Measurements from ENCODE around the gene CCDC196.

The CCDC196 gene, protein sequence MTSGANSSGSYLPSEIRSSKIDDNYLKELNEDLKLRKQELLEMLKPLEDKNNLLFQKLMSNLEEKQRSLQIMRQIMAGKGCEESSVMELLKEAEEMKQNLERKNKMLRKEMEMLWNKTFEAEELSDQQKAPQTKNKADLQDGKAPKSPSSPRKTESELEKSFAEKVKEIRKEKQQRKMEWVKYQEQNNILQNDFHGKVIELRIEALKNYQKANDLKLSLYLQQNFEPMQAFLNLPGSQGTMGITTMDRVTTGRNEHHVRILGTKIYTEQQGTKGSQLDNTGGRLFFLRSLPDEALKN

DNA sequence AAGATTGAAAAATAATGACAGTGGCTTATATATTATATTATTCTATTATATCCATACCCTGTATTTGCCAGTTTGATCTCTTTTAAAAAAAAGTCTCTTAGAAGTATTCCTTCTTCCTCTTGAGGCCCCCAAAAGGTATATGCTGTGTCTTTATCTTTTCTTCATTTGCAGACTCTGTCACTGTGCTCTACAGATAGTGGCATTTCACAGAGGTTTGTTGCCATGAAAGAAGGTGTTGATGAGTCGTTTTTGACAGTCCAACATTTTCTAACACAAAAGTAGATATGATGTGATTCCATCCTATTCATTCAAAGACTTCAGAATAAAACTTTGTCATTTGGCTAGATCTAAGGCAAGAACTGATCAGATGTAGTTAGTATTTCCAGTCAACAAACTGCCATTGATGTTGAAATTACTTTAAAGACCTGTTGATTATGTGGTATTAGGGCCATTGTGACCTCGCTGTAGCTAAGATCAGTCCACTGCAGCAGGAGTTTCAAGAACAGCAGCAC lies at the start of gene CCDC196:
Gene CCDC196, plus strand, starts transcription at position 462 of the 512 bp plus-strand sequence. CDS start 132 bp downstream, outside the sequence.
- no peak within 1 kb of the TSS for H3K4me2 ChIP-seq (ENCODE audit: low read depth, low read length, poor library complexity, severe bottlenecking)

DNA sequence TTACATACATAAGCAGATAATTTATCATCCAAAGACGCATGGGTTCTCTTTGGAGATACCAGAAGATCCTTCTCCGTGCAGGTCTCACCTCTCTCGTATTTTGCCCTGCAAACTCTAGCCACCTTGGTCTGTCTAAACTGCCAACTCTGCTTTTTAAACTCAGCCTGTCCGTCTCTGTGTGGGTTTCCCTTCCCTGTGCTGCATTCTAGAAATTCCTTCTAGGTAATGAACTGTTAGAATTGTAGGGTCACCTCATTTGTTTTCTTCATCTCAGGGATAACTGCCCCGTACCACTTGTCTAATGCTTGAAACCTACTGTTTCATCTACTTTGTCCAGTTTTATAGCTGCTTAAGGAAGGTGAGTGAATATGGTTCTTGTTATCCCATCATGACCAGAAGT lies 45.4 kb upstream of the CCDC196 start:
- Histone ChIP-seq H3K9me2 (replicated peaks; ENCODE audit: insufficient read depth, low read length) (no peaks in the 10 kb centered on the region), H3K9ac (ENCODE audit: low read length) (no peak overlapping the region), H3K27ac (ENCODE audit: low read depth, low read length) (no peak overlapping the region), H3K27me3 (ENCODE audit: low read length) (no peaks in the 10 kb centered on the region), H3K4me3 (ENCODE audit: insufficient read depth, low read length, poor library complexity, severe bottlenecking) (no peak overlapping the region), H2AFZ (ENCODE audit: low read depth, low read length, severe bottlenecking) (no peak overlapping the region), H3K4me2 (ENCODE audit: low read depth, low read length, poor library complexity, severe bottlenecking) (no peak overlapping the region), H3F3A (ENCODE audit: insufficient read depth) (no peaks in the 10 kb centered on the region), H3K79me2 (ENCODE audit: insufficient read depth, low read length) (no peaks in the 10 kb centered on the region), H3K36me3 (ENCODE audit: low read length) (no peaks in the 10 kb centered on the region), H4K20me1 (ENCODE audit: low read depth, low read length) (no peaks in the 10 kb centered on the region), H3K9me3 (ENCODE audit: insufficient read depth, low read length) (peaks cover 10% of the 10 kb centered on the region; the same call in 1 of the 2 replicates)
- TF ChIP-seq, protein P1, sequence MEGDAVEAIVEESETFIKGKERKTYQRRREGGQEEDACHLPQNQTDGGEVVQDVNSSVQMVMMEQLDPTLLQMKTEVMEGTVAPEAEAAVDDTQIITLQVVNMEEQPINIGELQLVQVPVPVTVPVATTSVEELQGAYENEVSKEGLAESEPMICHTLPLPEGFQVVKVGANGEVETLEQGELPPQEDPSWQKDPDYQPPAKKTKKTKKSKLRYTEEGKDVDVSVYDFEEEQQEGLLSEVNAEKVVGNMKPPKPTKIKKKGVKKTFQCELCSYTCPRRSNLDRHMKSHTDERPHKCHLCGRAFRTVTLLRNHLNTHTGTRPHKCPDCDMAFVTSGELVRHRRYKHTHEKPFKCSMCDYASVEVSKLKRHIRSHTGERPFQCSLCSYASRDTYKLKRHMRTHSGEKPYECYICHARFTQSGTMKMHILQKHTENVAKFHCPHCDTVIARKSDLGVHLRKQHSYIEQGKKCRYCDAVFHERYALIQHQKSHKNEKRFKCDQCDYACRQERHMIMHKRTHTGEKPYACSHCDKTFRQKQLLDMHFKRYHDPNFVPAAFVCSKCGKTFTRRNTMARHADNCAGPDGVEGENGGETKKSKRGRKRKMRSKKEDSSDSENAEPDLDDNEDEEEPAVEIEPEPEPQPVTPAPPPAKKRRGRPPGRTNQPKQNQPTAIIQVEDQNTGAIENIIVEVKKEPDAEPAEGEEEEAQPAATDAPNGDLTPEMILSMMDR (IDR thresholded peaks at IDR 0.05; ENCODE audit: insufficient read depth, low read length, poor library complexity, severe bottlenecking): no peak
- no peak for TF ChIP-seq EZH2phosphoT487 (conservative IDR thresholded peaks at IDR 0.05; ENCODE audit: low read length)

More for the DNA sequence above, at the start of gene CCDC196:
- H3K27ac ChIP-seq (ENCODE audit: low read depth, low read length): no peak within 1 kb of the TSS
- H3K79me2 ChIP-seq (ENCODE audit: insufficient read depth, low read length): no peaks in the 10 kb centered on the region
- H3K4me3 ChIP-seq (ENCODE audit: insufficient read depth, low read length, poor library complexity, severe bottlenecking): no peak within 1 kb of the TSS
- H4K20me1 ChIP-seq (ENCODE audit: low read depth, low read length): no peaks in the 10 kb centered on the region
- no peaks in the 10 kb centered on the region for H3F3A ChIP-seq (ENCODE audit: insufficient read depth)
- no peaks in the 10 kb centered on the region for H3K36me3 ChIP-seq (ENCODE audit: low read length)
- H3K9me2 ChIP-seq (replicated peaks; ENCODE audit: insufficient read depth, low read length): no peaks in the 10 kb centered on the region
- no peaks in the 10 kb centered on the region for H3K27me3 ChIP-seq (ENCODE audit: low read length)
- no peak for TF ChIP-seq EZH2phosphoT487 (conservative IDR thresholded peaks at IDR 0.05; ENCODE audit: low read length)
- TF ChIP-seq, protein P1 (IDR thresholded peaks at IDR 0.05; ENCODE audit: insufficient read depth, low read length, poor library complexity, severe bottlenecking): no peak
- no peaks in the 10 kb centered on the region for H3K9me3 ChIP-seq (ENCODE audit: insufficient read depth, low read length)
- H3K9ac ChIP-seq (ENCODE audit: low read length): no peak within 1 kb of the TSS
- no peak within 1 kb of the TSS for H2AFZ ChIP-seq (ENCODE audit: low read depth, low read length, severe bottlenecking)

DNA sequence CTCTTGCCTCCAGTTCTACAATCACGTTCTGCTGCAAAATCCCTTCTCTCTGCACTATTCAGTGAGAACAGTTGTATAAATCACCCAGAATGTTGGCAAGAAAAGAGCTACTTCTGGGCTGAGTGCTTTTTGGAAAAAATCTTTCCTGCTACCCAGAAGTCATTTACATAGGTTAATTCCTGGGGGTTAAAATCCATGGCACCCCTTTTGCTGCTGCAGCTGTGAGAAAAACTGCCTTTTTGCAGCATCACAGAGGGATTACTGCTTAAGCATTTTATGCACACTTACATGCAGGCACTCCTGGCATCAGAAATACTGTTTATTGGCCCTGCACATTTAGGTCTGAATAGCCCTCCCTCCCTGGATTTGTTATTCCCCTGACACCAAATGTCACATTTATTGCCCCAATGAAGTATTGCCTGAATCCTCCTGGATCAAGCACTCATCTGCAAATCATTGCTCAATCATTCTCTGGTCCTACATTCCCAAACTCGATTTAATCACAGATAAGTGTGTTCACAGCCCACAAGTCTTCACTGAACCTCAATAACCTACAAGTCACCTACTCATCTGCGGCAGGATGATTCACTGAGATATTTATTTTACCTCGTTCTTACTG lies 43.1 kb upstream of the CCDC196 start:
- no peaks in the 10 kb centered on the region for H3K36me3 ChIP-seq (ENCODE audit: low read length)
- H3F3A ChIP-seq (ENCODE audit: insufficient read depth): no peaks in the 10 kb centered on the region
- no peaks in the 10 kb centered on the region for H3K9me2 ChIP-seq (replicated peaks; ENCODE audit: insufficient read depth, low read length)
- no peak overlapping the region for H3K4me3 ChIP-seq (ENCODE audit: insufficient read depth, low read length, poor library complexity, severe bottlenecking)
- H3K4me2 ChIP-seq (ENCODE audit: low read depth, low read length, poor library complexity, severe bottlenecking): no peak overlapping the region
- H3K9me3 ChIP-seq (ENCODE audit: insufficient read depth, low read length): peaks cover 7% of the 10 kb centered on the region; the same call in 1 of the 2 replicates
- H4K20me1 ChIP-seq (ENCODE audit: low read depth, low read length): no peaks in the 10 kb centered on the region
- no peak overlapping the region for H3K9ac ChIP-seq (ENCODE audit: low read length)
- no peaks in the 10 kb centered on the region for H3K27me3 ChIP-seq (ENCODE audit: low read length)
- no peak overlapping the region for H3K27ac ChIP-seq (ENCODE audit: low read depth, low read length)
- H3K79me2 ChIP-seq (ENCODE audit: insufficient read depth, low read length): no peaks in the 10 kb centered on the region
- TF ChIP-seq, protein P1 (IDR thresholded peaks at IDR 0.05; ENCODE audit: insufficient read depth, low read length, poor library complexity, severe bottlenecking): no peak
- TF ChIP-seq EZH2phosphoT487 (conservative IDR thresholded peaks at IDR 0.05; ENCODE audit: low read length): no peak
- H2AFZ ChIP-seq (ENCODE audit: low read depth, low read length, severe bottlenecking): no peak overlapping the region

Data from SU-DHL-6 (cell line).